ENCODE data around the gene FBXW9. TPM values are rescaled to one million over a fixed set of nuclear protein-coding genes. Genes with fewer than 3 reads are reported as not detected.
A peak's percentile ranks its signal among the peaks of the same experiment; 100 is the strongest.
"Not testable (repeated sequence)": the region's sequence is repeated elsewhere in the genome, so short reads cannot be mapped to it uniquely, and the experiment has no call there.

Gene FBXW9
- total and polyA plus RNA-seq, 8 donors = 0.29 to 10.9 (median 4.0) TPM

- WGBS, 5 donors = 82 to 91% (median 87%) methylated on average over 10 of the region's 10 CpGs
- Histone ChIP-seq H3K27ac (peak overlapping the region in 4 of 5 donors; percentile 92 to 97 (median 94)), H3K36me3 (peaks cover 24 to 42% (median 40%) of the 10 kb centered on the region in 4 donors), H3K4me3 (peak overlapping the region; percentile 77 to 97 (median 84)), H3K27me3 (no peaks in the 10 kb centered on the region), H3K4me1 (peaks cover 22 to 74% (median 53%) of the 10 kb centered on the region in 4 donors), H3K9me3 (no peaks in the 10 kb centered on the region)
- DNase-seq = no peak
- TF ChIP-seq POLR2AphosphoS5 (IDR thresholded peaks at IDR 0.05) (no peak), POLR2A (IDR thresholded peaks at IDR 0.05) (no peak), EP300 (IDR thresholded peaks at IDR 0.05) (no peak)
- TF ChIP-seq, protein P1, sequence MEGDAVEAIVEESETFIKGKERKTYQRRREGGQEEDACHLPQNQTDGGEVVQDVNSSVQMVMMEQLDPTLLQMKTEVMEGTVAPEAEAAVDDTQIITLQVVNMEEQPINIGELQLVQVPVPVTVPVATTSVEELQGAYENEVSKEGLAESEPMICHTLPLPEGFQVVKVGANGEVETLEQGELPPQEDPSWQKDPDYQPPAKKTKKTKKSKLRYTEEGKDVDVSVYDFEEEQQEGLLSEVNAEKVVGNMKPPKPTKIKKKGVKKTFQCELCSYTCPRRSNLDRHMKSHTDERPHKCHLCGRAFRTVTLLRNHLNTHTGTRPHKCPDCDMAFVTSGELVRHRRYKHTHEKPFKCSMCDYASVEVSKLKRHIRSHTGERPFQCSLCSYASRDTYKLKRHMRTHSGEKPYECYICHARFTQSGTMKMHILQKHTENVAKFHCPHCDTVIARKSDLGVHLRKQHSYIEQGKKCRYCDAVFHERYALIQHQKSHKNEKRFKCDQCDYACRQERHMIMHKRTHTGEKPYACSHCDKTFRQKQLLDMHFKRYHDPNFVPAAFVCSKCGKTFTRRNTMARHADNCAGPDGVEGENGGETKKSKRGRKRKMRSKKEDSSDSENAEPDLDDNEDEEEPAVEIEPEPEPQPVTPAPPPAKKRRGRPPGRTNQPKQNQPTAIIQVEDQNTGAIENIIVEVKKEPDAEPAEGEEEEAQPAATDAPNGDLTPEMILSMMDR (IDR thresholded peaks at IDR 0.05) = no peak
- intact Hi-C loops (cut with DNase I; ENCODE audit: low total_unique reads) = no loop called here
These were observed 23.9 kb upstream of the FBXW9 start for GRCh38 chr19:12720296-12720695.

DNA sequence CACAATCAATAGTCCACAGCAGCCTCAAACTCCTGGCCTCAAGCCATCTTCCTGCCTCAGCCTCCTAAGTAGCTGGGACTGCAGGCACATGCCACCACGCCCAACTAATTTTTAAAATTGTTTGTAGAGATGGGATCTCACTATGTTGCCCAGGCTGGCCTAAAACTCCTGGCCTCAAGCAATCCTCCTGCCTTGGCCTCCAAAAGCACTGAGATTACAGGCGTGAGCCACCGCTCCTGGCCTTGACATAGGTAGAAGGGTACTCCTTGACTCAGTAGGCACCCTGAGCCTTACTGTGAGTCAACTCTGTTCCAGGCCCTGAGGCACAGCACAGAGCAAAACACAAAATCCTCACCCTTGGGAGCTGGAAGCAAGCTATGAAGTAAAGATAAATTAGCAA, 19.5 kb upstream of the FBXW9 start:
- Histone ChIP-seq H3K27me3 (no peaks in the 10 kb centered on the region), H3K36me3 (peaks cover 55 to 82% (median 81%) of the 10 kb centered on the region in 4 donors), H3K9me3 (no peaks in the 10 kb centered on the region), H3K4me3 (no peak overlapping the region), H3K4me1 (peaks cover 8 to 44% (median 24%) of the 10 kb centered on the region in 4 donors), H3K27ac (no peak overlapping the region)
- TF ChIP-seq POLR2A (IDR thresholded peaks at IDR 0.05) = no peak
- TF ChIP-seq EP300 (IDR thresholded peaks at IDR 0.05) = no peak
- TF ChIP-seq, protein P1 (IDR thresholded peaks at IDR 0.05) = no peak
- TF ChIP-seq POLR2AphosphoS5 (IDR thresholded peaks at IDR 0.05) = no peak
- intact Hi-C loops (cut with DNase I; ENCODE audit: low total_unique reads) = no loop called here
- 81 to 98% (median 95%) methylated on average over 3 of the region's 3 CpGs for WGBS, 5 donors
- DNase-seq = no peak

- 74 to 96% (median 94%) methylated on average over 3 to 15 of the region's 15 CpGs for WGBS, 5 donors
These were observed 18.7 kb upstream of the FBXW9 start for GRCh38 chr19:12715102-12715501.

GRCh38 chr19:12713304-12713703, 16.9 kb upstream of the FBXW9 start:
- H3K27me3 ChIP-seq; DNase-seq; H3K4me3 ChIP-seq; H3K9me3 ChIP-seq; intact Hi-C loops (cut with DNase I; ENCODE audit: low total_unique reads); H3K27ac ChIP-seq: not testable (repeated sequence)
- Histone ChIP-seq H3K36me3 (peaks cover 74 to 97% (median 96%) of the 10 kb centered on the region in 4 donors), H3K4me1 (peaks cover 0 to 18% (median 7%) of the 10 kb centered on the region in 4 donors)
- 89 to 99% (median 94%) methylated on average over 9 of the region's 9 CpGs for WGBS, 5 donors

More at GRCh38 chr19:12715102-12715501, 18.7 kb upstream of the FBXW9 start:
- Histone ChIP-seq H3K9me3 (no peaks in the 10 kb centered on the region), H3K4me3 (no peak overlapping the region), H3K27ac (no peak overlapping the region), H3K36me3 (peaks cover 63 to 90% (median 89%) of the 10 kb centered on the region in 4 donors), H3K4me1 (peaks cover 0 to 36% (median 16%) of the 10 kb centered on the region in 4 donors), H3K27me3 (no peaks in the 10 kb centered on the region)
- no peak for DNase-seq
- intact Hi-C loops (cut with DNase I; ENCODE audit: low total_unique reads) = no loop called here
- TF ChIP-seq, protein P1 (IDR thresholded peaks at IDR 0.05) = no peak
- TF ChIP-seq POLR2A (IDR thresholded peaks at IDR 0.05) (no peak), POLR2AphosphoS5 (IDR thresholded peaks at IDR 0.05) (no peak), EP300 (IDR thresholded peaks at IDR 0.05) (no peak)

DNA sequence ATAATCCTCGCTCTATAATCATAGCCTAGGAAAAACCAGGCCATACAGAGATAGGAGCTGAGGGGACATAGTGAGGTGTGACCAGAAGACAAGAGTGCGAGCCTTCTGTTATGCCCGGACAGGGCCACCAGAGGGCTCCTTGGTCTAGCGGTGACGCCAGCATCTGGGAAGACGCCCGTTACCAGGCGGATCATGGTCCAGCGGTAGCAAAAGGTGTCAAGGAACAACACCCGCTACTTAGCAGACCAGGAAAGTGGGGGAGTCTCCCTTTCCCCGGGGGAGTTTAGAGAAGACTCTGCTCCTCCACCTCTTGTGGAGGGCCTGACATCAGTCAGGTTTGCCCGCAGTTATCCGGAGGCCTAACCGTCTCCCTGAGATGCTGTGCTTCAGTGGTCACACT, 15.6 kb upstream of the FBXW9 start:
- peak in 1 of 2 donors; percentile 42 for DNase-seq
- H3K4me3 ChIP-seq; H3K27me3 ChIP-seq; H3K9me3 ChIP-seq; intact Hi-C loops (cut with DNase I; ENCODE audit: low total_unique reads); H3K4me1 ChIP-seq; H3K27ac ChIP-seq: not testable (repeated sequence)
- WGBS, 5 donors = 41 to 82% (median 44%) methylated on average over 5 to 12 of the region's 14 CpGs
- TF ChIP-seq, protein P1 (IDR thresholded peaks at IDR 0.05) = peak in 3 of 7 experiments; percentile 23 to 38 (median 29)
- peaks cover 79 to 97% (median 97%) of the 10 kb centered on the region in 4 donors for H3K36me3 ChIP-seq

All from stomach (tissue), 9 donors.